Kidney (tissue), 14 donors: ENCODE data around the gene SERPINA12. TPM values are rescaled to one million over a fixed set of nuclear protein-coding genes. Genes with fewer than 3 reads are reported as not detected.
A peak's percentile ranks its signal among the peaks of the same experiment; 100 is the strongest.

Source experiments
- DNase-seq, 5 donors: peaks; one replicate each; pipeline ENCODE4 v3.0.0-alpha.2; 2013 to 2020
- FAIRE-seq: peaks from 2 replicates; lab custom pipeline; 2012; peaks lifted over from hg19 to GRCh38; lab: Jason Lieb, UNC
- H3K27ac ChIP-seq, 2 donors: one replicate each; pipeline ENCODE4 v1.7.0; 2013; ENCODE audit warnings: low read depth in 2 of 2, low read length in 2 of 2, inconsistent platforms in 1 of 2
- H3K27me3 ChIP-seq: one replicate; pipeline ENCODE4 v1.7.1; 2013; ENCODE audit warnings: low read length, inconsistent platforms; ENCODE audit not compliant: control insufficient read depth, insufficient read depth
- H3K36me3 ChIP-seq, 3 donors: one replicate each; pipeline versions ENCODE4 v1.7.0 to v1.7.1; 2013; ENCODE audit warnings: low read length in 3 of 3, control low read depth in 1 of 3, inconsistent platforms in 1 of 3; ENCODE audit not compliant: insufficient read depth in 3 of 3, control insufficient read depth in 2 of 3
- H3K4me1 ChIP-seq, 3 donors: one replicate each; pipeline versions ENCODE4 v1.7.0 to v1.7.1; 2013; ENCODE audit warnings: low read length in 3 of 3, inconsistent platforms in 1 of 3, low read depth in 1 of 3; ENCODE audit not compliant: control insufficient read depth in 2 of 3, insufficient read depth in 2 of 3
- H3K4me3 ChIP-seq, 3 donors: one replicate each; pipeline versions ENCODE4 v1.7.0 to v1.8.1; 2013; ENCODE audit warnings: low read length in 3 of 3, control low read depth in 1 of 3, inconsistent platforms in 1 of 3
- H3K9ac ChIP-seq, 3 donors: one replicate each; pipeline versions ENCODE4 v1.7.0 to v1.7.1; 2013; ENCODE audit warnings: low read length in 3 of 3, control low read depth in 1 of 3, inconsistent platforms in 1 of 3
- H3K9me3 ChIP-seq, 3 donors: one replicate each; pipeline versions ENCODE4 v1.7.0 to v1.7.1; 2013; ENCODE audit warnings: low read length in 3 of 3, control low read depth in 1 of 3, inconsistent platforms in 1 of 3; ENCODE audit not compliant: control insufficient read depth in 2 of 3, insufficient read depth in 1 of 3
- intact Hi-C: fragments of 100-400 bp; cut with DNase I; formaldehyde crosslinking; loops from one replicate; pipeline ENCODE4 v1.11.1; 2022
- polyA plus RNA-seq: library from polyadenylated mRNA; stranded (reverse); fragments of 350-450 nt; fragmentation: Illumina TruSeq; extraction: RNeasy Lipid Tissue Mini Kit (QIAGEN cat#74804); gene quantifications from one replicate; pipeline ENCODE4 v1.2.3, GENCODE V29; 2014; ENCODE audit warnings: low read depth, low replicate concordance; ENCODE audit not compliant: insufficient read depth
- total RNA-seq: library from RNA; stranded (reverse); fragmentation: NEBNext Ultra II Directional; extraction: Animal tissue kit (Norgen Biotek cat#: 25700); gene quantifications from one replicate; pipeline ENCODE4 v1.2.1, GENCODE V29; 2021
- TF ChIP-seq, protein P1 (sequence below): IDR thresholded peaks from 3 replicates; pipeline ENCODE4 v1.5.1; 2012; ENCODE audit warnings: mild to moderate bottlenecking, moderate library complexity, borderline replicate concordance; ENCODE audit not compliant: insufficient read depth; ENCODE audit errors: extremely low read depth
- donor health status: control.
- donor health status: control.
- donor health status: control.
- donor health status: control.
- donor health status: control.
- donor health status: DM: yes; HTN: yes; CAD: no.
- donor health status: Normal renal cell carcinoma (clear cell type).

The SERPINA12 gene
- total and polyA plus RNA-seq, 2 donors from 2014 or later = not detected

DNA sequence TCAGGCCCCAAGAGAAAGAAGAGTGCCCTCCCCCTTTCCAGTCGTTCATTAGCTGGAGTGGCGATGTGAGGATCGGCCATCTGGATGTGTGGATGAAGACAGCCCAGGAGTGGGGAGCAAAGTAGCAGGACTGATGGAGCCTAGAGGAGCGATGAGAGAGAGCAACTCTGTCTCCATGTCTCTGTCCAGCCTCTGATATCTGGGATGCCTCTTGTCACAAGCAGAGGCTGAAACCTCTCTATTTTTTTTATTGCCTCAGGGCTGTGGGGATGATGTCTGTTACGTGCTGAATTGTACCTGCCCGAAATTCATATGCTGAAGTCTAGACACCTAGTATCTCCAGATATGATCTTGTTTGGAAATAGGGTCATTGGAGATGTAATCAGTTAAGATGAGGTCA lies 59.3 kb downstream of the SERPINA12 start:
- no peak overlapping the region for H3K4me3 ChIP-seq
- no peak overlapping the region for H3K9ac ChIP-seq
- no peaks in the 10 kb centered on the region for H3K36me3 ChIP-seq
- H3K27me3 ChIP-seq = no peaks in the 10 kb centered on the region
- TF ChIP-seq, protein P1, sequence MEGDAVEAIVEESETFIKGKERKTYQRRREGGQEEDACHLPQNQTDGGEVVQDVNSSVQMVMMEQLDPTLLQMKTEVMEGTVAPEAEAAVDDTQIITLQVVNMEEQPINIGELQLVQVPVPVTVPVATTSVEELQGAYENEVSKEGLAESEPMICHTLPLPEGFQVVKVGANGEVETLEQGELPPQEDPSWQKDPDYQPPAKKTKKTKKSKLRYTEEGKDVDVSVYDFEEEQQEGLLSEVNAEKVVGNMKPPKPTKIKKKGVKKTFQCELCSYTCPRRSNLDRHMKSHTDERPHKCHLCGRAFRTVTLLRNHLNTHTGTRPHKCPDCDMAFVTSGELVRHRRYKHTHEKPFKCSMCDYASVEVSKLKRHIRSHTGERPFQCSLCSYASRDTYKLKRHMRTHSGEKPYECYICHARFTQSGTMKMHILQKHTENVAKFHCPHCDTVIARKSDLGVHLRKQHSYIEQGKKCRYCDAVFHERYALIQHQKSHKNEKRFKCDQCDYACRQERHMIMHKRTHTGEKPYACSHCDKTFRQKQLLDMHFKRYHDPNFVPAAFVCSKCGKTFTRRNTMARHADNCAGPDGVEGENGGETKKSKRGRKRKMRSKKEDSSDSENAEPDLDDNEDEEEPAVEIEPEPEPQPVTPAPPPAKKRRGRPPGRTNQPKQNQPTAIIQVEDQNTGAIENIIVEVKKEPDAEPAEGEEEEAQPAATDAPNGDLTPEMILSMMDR = no peak
- intact Hi-C loops = no loop called here
- DNase-seq = no peak
- FAIRE-seq = no peak
- H3K9me3 ChIP-seq = no peaks in the 10 kb centered on the region
- H3K27ac ChIP-seq = no peak overlapping the region
- H3K4me1 ChIP-seq = no peaks in the 10 kb centered on the region

DNA sequence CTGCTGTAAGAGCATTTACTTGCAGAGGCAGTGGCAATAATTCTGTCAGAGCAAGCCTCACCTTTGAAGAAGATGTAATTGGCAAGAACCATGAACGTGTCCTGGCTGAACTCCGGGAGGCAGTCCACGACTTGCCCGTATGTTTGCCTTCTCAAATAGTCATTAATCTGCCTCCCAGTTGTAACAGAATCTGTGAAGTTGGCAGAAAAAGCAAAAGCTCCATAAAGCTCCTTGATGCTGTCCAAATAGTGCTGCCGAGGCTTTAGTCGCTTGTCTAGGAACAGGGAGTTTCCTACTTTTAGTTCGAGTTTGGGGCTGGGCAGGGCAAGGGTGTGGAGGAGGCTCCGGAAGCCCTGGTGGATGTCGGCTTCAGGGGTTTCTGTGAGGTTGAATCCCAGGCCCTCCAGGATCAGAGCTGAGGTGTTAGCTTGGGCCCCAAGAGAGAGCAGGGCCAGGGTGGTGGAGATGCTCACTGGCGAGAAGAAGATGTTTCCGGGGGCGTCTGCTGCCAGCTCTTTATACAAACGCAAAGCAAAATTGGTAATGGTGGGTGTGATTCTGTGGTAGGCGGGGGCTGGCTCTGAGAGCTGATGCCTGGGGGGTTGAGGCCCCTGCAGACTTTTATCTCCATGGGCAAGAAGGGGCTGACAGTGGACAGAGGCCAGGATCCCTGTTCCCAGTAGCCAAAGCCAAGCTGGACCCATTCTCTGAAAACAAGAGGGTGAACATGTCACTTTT lies 61.0 kb downstream of the SERPINA12 start:
- Histone ChIP-seq H3K9me3 (no peaks in the 10 kb centered on the region), H3K36me3 (no peaks in the 10 kb centered on the region), H3K27ac (no peak overlapping the region), H3K9ac (no peak overlapping the region), H3K4me3 (no peak overlapping the region), H3K27me3 (no peaks in the 10 kb centered on the region), H3K4me1 (no peaks in the 10 kb centered on the region)
- intact Hi-C loops = no loop called here
- peak in 3 of 5 donors; percentile 36 to 71 (median 66) for DNase-seq
- no peak for FAIRE-seq
- TF ChIP-seq, protein P1 = no peak

DNA sequence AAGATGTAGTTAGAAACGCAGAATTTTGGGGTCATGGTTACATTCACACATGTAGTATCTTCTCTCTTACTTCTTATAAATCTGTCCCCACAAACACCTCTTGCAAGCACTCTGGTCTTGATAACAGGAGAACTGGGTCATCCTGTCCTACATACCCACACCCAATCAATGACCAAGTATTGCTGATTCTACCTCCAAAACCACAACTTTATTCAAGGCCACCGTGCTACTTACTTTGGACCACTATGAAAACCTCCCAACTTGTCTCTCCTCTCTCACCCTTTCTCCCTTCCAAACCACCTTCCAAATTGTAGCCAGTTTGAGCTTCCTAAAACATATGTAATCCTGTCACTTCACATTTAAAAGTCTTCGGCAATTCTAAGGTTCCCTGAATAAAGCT lies 62.1 kb downstream of the SERPINA12 start:
- DNase-seq (no peak), FAIRE-seq (no peak)
- TF ChIP-seq, protein P1 = no peak
- Histone ChIP-seq H3K4me3 (no peak overlapping the region), H3K9me3 (no peaks in the 10 kb centered on the region), H3K9ac (no peak overlapping the region), H3K27me3 (no peaks in the 10 kb centered on the region), H3K4me1 (no peaks in the 10 kb centered on the region), H3K36me3 (no peaks in the 10 kb centered on the region), H3K27ac (no peak overlapping the region)
- intact Hi-C loops = no loop called here
